Lower leg skin (tissue), 3 donors: ENCODE results near the gene SMIM10L2A.

ENCODE experiments used
- CTCF ChIP-seq, 3 donors: fragments of 450-650 bp; IDR thresholded peaks; one replicate each; pipeline ENCODE4 v1.5.1; 2016; ENCODE audit warnings: antibody characterized with exemption in 3 of 3, mild to moderate bottlenecking in 3 of 3, moderate library complexity in 2 of 3
- POLR2A ChIP-seq, 2 donors: fragments of 450-650 bp; IDR thresholded peaks; one replicate each; pipeline ENCODE4 v1.6.1; 2016 to 2017; ENCODE audit warnings: antibody characterized with exemption in 2 of 2, mild to moderate bottlenecking in 1 of 2, moderate library complexity in 1 of 2

- no peak for TF ChIP-seq CTCF (IDR thresholded peaks at IDR 0.05)
- TF ChIP-seq POLR2A (IDR thresholded peaks at IDR 0.05) = no peak
These were observed 18.4 kb upstream of the SMIM10L2A start for GRCh38 chrX:135403374-135403773.
